Activated B cell treated with CpG ODN at 0.5 μM for 24 hours (primary cell): Measurements from ENCODE around the gene FAF1. TPM values are rescaled to one million over a fixed set of nuclear protein-coding genes. Genes with fewer than 3 reads are reported as not detected.
"Not testable (repeated sequence)": the region's sequence is repeated elsewhere in the genome, so short reads cannot be mapped to it uniquely, and the experiment has no call there.

Source experiments
- ATAC-seq: fragments of 200-7000 bp; cut with Tn5 transposase; one replicate; pipeline ENCODE4 v1.10.0; 2021; ENCODE audit warnings: low read depth, mild to moderate bottlenecking, moderate library complexity
- CTCF ChIA-PET: fragments of 350-600 bp; sonication (Branson Sonifier 250); formaldehyde crosslinking; loops from one replicate; lab custom pipeline; 2021; ENCODE audit warnings: antibody characterized with exemption; lab: Charles Lee
- POLR2A ChIA-PET: fragments of 350-600 bp; sonication (Branson Sonifier 250); formaldehyde crosslinking; loops from one replicate; lab custom pipeline; 2021; ENCODE audit warnings: antibody characterized with exemption; lab: Charles Lee
- DNase-seq: peaks from one replicate; pipeline ENCODE4 v3.0.0; 2022
- H3K27ac Mint-ChIP-seq: one replicate; pipeline ENCODE4 v1.8.0; 2020; ENCODE audit warnings: mixed read lengths
- H3K27me3 Mint-ChIP-seq: one replicate; pipeline ENCODE4 v1.8.0; 2021; ENCODE audit warnings: mixed read lengths
- H3K36me3 Mint-ChIP-seq: one replicate; pipeline ENCODE4 v1.8.0; 2021; ENCODE audit warnings: low read depth, mixed read lengths
- H3K4me1 Mint-ChIP-seq: one replicate; pipeline ENCODE4 v1.8.0; 2021; ENCODE audit warnings: mixed read lengths
- H3K4me3 Mint-ChIP-seq: one replicate; pipeline ENCODE4 v1.8.0; 2020; ENCODE audit warnings: mild to moderate bottlenecking, mixed read lengths
- H3K9me3 Mint-ChIP-seq: one replicate; pipeline ENCODE4 v1.8.0; 2020; ENCODE audit warnings: mixed read lengths
- intact Hi-C: fragments of 100-400 bp; cut with micrococcal nuclease; formaldehyde crosslinking; loops from one replicate; pipeline ENCODE4 v1.15.1; 2024
- total RNA-seq: library from RNA; stranded (reverse); gene quantifications from 2 replicates; pipeline ENCODE4 v1.2.3, GENCODE V29; 2022
- TF ChIP-seq, protein P1 (sequence below): fragments of 200-600 bp; IDR thresholded peaks from one replicate; pipeline ENCODE4 v1.8.0; 2022; ENCODE audit warnings: antibody characterized with exemption, mild to moderate bottlenecking

The FAF1 gene
- total RNA-seq, 1 donor from 2014 or later = 61.7 TPM

GRCh38 chr1:50747394-50747793 is 212.7 kb downstream of the FAF1 start:
- ChIA-PET POLR2A (no interaction called here), CTCF (no interaction called here)
- no peak overlapping the region for H3K4me3 Mint-ChIP-seq
- DNase-seq = no peak
- TF ChIP-seq, protein P1, sequence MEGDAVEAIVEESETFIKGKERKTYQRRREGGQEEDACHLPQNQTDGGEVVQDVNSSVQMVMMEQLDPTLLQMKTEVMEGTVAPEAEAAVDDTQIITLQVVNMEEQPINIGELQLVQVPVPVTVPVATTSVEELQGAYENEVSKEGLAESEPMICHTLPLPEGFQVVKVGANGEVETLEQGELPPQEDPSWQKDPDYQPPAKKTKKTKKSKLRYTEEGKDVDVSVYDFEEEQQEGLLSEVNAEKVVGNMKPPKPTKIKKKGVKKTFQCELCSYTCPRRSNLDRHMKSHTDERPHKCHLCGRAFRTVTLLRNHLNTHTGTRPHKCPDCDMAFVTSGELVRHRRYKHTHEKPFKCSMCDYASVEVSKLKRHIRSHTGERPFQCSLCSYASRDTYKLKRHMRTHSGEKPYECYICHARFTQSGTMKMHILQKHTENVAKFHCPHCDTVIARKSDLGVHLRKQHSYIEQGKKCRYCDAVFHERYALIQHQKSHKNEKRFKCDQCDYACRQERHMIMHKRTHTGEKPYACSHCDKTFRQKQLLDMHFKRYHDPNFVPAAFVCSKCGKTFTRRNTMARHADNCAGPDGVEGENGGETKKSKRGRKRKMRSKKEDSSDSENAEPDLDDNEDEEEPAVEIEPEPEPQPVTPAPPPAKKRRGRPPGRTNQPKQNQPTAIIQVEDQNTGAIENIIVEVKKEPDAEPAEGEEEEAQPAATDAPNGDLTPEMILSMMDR = no peak
- H3K27me3 Mint-ChIP-seq = no peaks in the 10 kb centered on the region
- intact Hi-C loops = no loop called here
- H3K4me1 Mint-ChIP-seq = no peaks in the 10 kb centered on the region
- no peaks in the 10 kb centered on the region for H3K9me3 Mint-ChIP-seq
- ATAC-seq = no peak
- H3K36me3 Mint-ChIP-seq = peaks cover 38% of the 10 kb centered on the region
- no peak overlapping the region for H3K27ac Mint-ChIP-seq

DNA sequence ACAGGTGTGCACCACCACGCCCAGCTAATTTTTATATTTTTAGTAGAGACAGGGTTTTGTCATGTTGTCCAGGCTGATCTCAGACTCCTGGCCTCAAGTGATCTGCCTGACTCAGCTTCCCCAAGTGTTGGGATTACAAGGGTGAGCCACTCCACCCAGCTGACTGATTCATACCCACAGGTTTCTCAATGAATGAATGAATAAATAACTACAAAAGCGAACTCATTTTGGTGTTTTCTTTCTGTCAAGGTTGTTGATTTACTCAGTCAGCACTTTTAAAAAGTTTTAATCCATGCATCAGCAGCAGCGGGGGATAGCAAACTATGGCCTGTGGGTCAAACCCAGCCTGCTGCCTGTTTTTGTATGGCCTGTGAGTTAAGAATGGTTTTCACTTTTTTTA is 217.5 kb downstream of the FAF1 start:
- ATAC-seq (no peak), DNase-seq (no peak)
- TF ChIP-seq, protein P1 = no peak
- Mint-ChIP-seq H3K9me3 (no peaks in the 10 kb centered on the region), H3K27ac (no peak overlapping the region), H3K36me3 (peaks cover 56% of the 10 kb centered on the region), H3K4me3 (no peak overlapping the region), H3K27me3 (no peaks in the 10 kb centered on the region), H3K4me1 (no peaks in the 10 kb centered on the region)
- ChIA-PET CTCF (no interaction called here), POLR2A (no interaction called here)
- intact Hi-C loops = no loop called here

GRCh38 chr1:50739125-50739524 is 220.9 kb downstream of the FAF1 start:
- H3K4me1 Mint-ChIP-seq = peaks cover under 1% of the 10 kb centered on the region
- TF ChIP-seq, protein P1 = no peak
- intact Hi-C loops = no loop called here
- POLR2A ChIA-PET = no interaction called here
- no peaks in the 10 kb centered on the region for H3K27me3 Mint-ChIP-seq
- H3K27ac Mint-ChIP-seq = no peak overlapping the region
- CTCF ChIA-PET = no interaction called here
- ATAC-seq (no peak), DNase-seq (no peak)
- H3K36me3 Mint-ChIP-seq = peaks cover 47% of the 10 kb centered on the region
- no peaks in the 10 kb centered on the region for H3K9me3 Mint-ChIP-seq
- H3K4me3 Mint-ChIP-seq = no peak overlapping the region

- TF ChIP-seq, protein P1 = no peak
- ChIA-PET CTCF (interaction anchor here (1.0 kb wide), 1 partner anchor 30 kb away, joined by 3 read pairs; no protein-coding TSS in a partner anchor), POLR2A (no interaction called here)
- H3K4me1 Mint-ChIP-seq = peaks cover 14% of the 10 kb centered on the region
- H3K9me3 Mint-ChIP-seq = no peaks in the 10 kb centered on the region
- H3K27me3 Mint-ChIP-seq = no peaks in the 10 kb centered on the region
- ATAC-seq (no peak), DNase-seq (no peak)
- peaks cover 21% of the 10 kb centered on the region for H3K36me3 Mint-ChIP-seq
- no peak overlapping the region for H3K4me3 Mint-ChIP-seq
- intact Hi-C loops = no loop called here
- H3K27ac Mint-ChIP-seq = no peak overlapping the region
Measured at GRCh38 chr1:50735443-50735842, 224.6 kb downstream of the FAF1 start.

GRCh38 chr1:50727578-50727977 is 232.5 kb downstream of the FAF1 start:
- intact Hi-C loops, ATAC-seq, H3K27ac Mint-ChIP-seq, H3K27me3 Mint-ChIP-seq, H3K9me3 Mint-ChIP-seq, DNase-seq, POLR2A ChIA-PET, H3K4me3 Mint-ChIP-seq: not testable (repeated sequence)
- Mint-ChIP-seq H3K36me3 (peaks cover 13% of the 10 kb centered on the region), H3K4me1 (peaks cover 34% of the 10 kb centered on the region)
- CTCF ChIA-PET = interaction anchor here (1.8 kb wide), 1 partner anchor 22 kb away, joined by 4 read pairs; no protein-coding TSS in a partner anchor
